Activated B cell treated with CpG ODN at 0.5 μM for 24 hours (primary cell): Measurements from ENCODE around the gene PPFIBP1. TPM values are rescaled to one million over a fixed set of nuclear protein-coding genes. Genes with fewer than 3 reads are reported as not detected.

Source experiments
- ATAC-seq: fragments of 200-7000 bp; cut with Tn5 transposase; one replicate; pipeline ENCODE4 v1.10.0; 2021; ENCODE audit warnings: low read depth, mild to moderate bottlenecking, moderate library complexity
- CTCF ChIA-PET: fragments of 350-600 bp; sonication (Branson Sonifier 250); formaldehyde crosslinking; loops from one replicate; lab custom pipeline; 2021; ENCODE audit warnings: antibody characterized with exemption; lab: Charles Lee
- POLR2A ChIA-PET: fragments of 350-600 bp; sonication (Branson Sonifier 250); formaldehyde crosslinking; loops from one replicate; lab custom pipeline; 2021; ENCODE audit warnings: antibody characterized with exemption; lab: Charles Lee
- DNase-seq: peaks from one replicate; pipeline ENCODE4 v3.0.0; 2022
- H3K27ac Mint-ChIP-seq: one replicate; pipeline ENCODE4 v1.8.0; 2020; ENCODE audit warnings: mixed read lengths
- H3K27me3 Mint-ChIP-seq: one replicate; pipeline ENCODE4 v1.8.0; 2021; ENCODE audit warnings: mixed read lengths
- H3K36me3 Mint-ChIP-seq: one replicate; pipeline ENCODE4 v1.8.0; 2021; ENCODE audit warnings: low read depth, mixed read lengths
- H3K4me1 Mint-ChIP-seq: one replicate; pipeline ENCODE4 v1.8.0; 2021; ENCODE audit warnings: mixed read lengths
- H3K4me3 Mint-ChIP-seq: one replicate; pipeline ENCODE4 v1.8.0; 2020; ENCODE audit warnings: mild to moderate bottlenecking, mixed read lengths
- H3K9me3 Mint-ChIP-seq: one replicate; pipeline ENCODE4 v1.8.0; 2020; ENCODE audit warnings: mixed read lengths
- intact Hi-C: fragments of 100-400 bp; cut with micrococcal nuclease; formaldehyde crosslinking; loops from one replicate; pipeline ENCODE4 v1.15.1; 2024
- total RNA-seq: library from RNA; stranded (reverse); gene quantifications from 2 replicates; pipeline ENCODE4 v1.2.3, GENCODE V29; 2022
- TF ChIP-seq, protein P1 (sequence below): fragments of 200-600 bp; IDR thresholded peaks from one replicate; pipeline ENCODE4 v1.8.0; 2022; ENCODE audit warnings: antibody characterized with exemption, mild to moderate bottlenecking

Gene PPFIBP1
- total RNA-seq, 1 donor from 2014 or later, result 8.1 TPM

DNA sequence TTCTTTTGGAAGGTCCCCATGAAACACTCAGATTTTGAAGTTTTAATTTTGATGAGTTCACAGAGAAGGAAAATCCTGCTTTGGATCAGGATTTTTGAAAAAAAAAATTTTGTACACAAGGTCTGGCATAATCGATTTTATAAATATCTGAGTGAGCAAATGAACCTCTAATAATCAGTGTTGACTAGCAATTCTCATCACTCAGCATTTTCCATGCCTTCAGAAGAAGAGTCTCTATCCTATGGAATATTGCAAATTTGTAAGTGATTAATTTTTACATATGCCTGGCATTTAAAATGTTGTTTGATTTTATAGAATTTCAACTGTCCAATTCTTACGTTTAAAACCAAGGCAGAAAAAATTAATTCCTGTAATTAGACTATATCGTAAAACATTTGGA lies 141.7 kb downstream of the PPFIBP1 start:
- no peak for DNase-seq
- Mint-ChIP-seq H3K36me3 (peaks cover 21% of the 10 kb centered on the region), H3K4me3 (no peak overlapping the region), H3K27ac (no peak overlapping the region), H3K27me3 (no peaks in the 10 kb centered on the region), H3K9me3 (no peaks in the 10 kb centered on the region), H3K4me1 (no peaks in the 10 kb centered on the region)
- TF ChIP-seq, protein P1, sequence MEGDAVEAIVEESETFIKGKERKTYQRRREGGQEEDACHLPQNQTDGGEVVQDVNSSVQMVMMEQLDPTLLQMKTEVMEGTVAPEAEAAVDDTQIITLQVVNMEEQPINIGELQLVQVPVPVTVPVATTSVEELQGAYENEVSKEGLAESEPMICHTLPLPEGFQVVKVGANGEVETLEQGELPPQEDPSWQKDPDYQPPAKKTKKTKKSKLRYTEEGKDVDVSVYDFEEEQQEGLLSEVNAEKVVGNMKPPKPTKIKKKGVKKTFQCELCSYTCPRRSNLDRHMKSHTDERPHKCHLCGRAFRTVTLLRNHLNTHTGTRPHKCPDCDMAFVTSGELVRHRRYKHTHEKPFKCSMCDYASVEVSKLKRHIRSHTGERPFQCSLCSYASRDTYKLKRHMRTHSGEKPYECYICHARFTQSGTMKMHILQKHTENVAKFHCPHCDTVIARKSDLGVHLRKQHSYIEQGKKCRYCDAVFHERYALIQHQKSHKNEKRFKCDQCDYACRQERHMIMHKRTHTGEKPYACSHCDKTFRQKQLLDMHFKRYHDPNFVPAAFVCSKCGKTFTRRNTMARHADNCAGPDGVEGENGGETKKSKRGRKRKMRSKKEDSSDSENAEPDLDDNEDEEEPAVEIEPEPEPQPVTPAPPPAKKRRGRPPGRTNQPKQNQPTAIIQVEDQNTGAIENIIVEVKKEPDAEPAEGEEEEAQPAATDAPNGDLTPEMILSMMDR, result no peak
- ChIA-PET CTCF (no interaction called here), POLR2A (no interaction called here)
- no peak for ATAC-seq
- intact Hi-C loops, result no loop called here

DNA sequence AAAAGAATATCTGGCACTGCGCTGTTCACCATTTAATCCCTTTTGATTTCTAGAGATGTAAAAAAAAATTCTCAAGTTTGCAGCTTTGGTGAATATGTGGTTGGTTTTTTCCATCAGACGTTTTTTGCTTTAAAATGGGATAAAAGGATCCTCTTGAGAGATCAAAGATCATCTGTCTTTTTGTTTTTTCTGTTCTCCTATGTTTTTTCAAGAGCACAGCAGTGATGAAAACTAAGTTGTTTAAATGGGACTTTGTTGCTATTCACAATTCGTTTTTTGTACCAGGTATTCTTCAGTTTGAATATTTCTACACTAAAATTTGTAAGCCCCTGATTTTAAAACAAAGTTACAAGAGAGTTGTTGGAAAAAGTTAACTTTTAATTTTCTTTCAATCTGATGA lies 142.5 kb downstream of the PPFIBP1 start:
- DNase-seq (no peak), ATAC-seq (no peak)
- Mint-ChIP-seq H3K4me3 (no peak overlapping the region), H3K36me3 (peaks cover 14% of the 10 kb centered on the region), H3K27ac (no peak overlapping the region), H3K4me1 (no peaks in the 10 kb centered on the region), H3K27me3 (no peaks in the 10 kb centered on the region), H3K9me3 (no peaks in the 10 kb centered on the region)
- ChIA-PET CTCF (no interaction called here), POLR2A (no interaction called here)
- TF ChIP-seq, protein P1, result no peak
- intact Hi-C loops, result no loop called here

DNA sequence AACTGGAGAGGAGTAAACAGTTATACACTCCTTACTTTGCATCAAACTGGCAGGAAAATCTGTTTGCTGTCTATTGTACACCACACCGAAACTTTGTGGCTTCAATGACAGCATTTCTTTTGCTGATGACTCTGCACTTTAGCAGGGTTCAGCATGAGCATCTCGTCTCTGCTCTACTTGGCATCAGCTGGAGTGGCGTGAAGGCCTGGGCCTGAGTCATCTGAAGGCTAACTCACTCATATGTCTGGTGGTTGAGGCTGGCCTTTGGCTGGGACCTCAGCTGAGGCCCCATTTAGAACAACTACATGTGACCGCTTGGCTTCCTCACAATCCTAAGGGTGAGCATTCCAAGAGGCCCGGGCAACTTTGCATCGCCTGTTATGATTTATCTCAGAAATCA lies 143.5 kb downstream of the PPFIBP1 start:
- CTCF ChIA-PET, result no interaction called here
- intact Hi-C loops, result no loop called here
- no peak overlapping the region for H3K27ac Mint-ChIP-seq
- H3K27me3 Mint-ChIP-seq, result no peaks in the 10 kb centered on the region
- no peak overlapping the region for H3K4me3 Mint-ChIP-seq
- TF ChIP-seq, protein P1, result no peak
- no peak for DNase-seq
- ATAC-seq, result no peak
- POLR2A ChIA-PET, result no interaction called here
- peaks cover 12% of the 10 kb centered on the region for H3K36me3 Mint-ChIP-seq
- no peaks in the 10 kb centered on the region for H3K4me1 Mint-ChIP-seq
- no peaks in the 10 kb centered on the region for H3K9me3 Mint-ChIP-seq

DNA sequence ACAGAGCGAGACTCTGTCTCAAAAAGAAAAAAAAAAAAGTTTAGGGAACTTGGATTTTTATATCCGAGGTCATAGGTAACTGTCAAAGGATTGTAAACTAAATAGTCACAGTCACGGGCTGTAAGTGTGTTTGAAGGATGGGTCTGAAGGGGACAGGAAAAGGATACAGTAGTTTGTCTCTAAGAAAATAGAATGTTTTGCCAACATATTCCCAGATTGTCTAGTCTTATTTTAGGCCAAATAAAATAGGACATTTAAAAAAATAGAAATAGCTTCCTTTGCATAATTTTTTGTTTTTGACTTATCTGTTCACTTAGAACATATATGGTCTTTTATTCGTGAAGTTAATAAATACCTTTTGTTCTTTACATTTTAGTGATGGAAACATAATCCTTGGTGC lies 148.0 kb downstream of the PPFIBP1 start:
- Mint-ChIP-seq H3K4me1 (no peaks in the 10 kb centered on the region), H3K9me3 (no peaks in the 10 kb centered on the region), H3K4me3 (no peak overlapping the region), H3K27me3 (no peaks in the 10 kb centered on the region), H3K36me3 (peaks cover 15% of the 10 kb centered on the region), H3K27ac (no peak overlapping the region)
- ChIA-PET CTCF (no interaction called here), POLR2A (no interaction called here)
- intact Hi-C loops, result no loop called here
- no peak for DNase-seq
- TF ChIP-seq, protein P1, result no peak
- no peak for ATAC-seq

DNA sequence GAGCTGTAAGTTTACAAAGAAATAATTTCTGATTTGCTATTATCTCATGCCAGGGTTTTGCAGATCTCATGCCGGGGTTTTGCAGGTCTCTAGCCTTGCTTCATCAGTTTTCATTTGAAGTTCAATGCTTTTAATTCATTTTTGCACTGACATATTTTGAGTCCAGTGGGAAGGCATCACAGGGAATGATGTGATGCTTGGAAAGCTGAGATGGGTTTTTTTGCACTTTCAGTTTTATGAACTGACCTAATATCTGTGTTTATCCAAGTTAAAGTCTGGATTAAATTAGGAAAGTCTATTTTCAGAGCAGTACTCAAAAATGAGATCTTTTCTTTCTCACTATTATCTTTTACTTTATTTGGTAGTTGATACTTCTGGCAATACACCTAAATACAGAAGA lies 148.6 kb downstream of the PPFIBP1 start:
- no peak for ATAC-seq
- H3K9me3 Mint-ChIP-seq, result no peaks in the 10 kb centered on the region
- POLR2A ChIA-PET, result no interaction called here
- no peak for DNase-seq
- CTCF ChIA-PET, result no interaction called here
- H3K27me3 Mint-ChIP-seq, result no peaks in the 10 kb centered on the region
- no peak overlapping the region for H3K27ac Mint-ChIP-seq
- intact Hi-C loops, result no loop called here
- H3K36me3 Mint-ChIP-seq, result peaks cover 15% of the 10 kb centered on the region
- no peak overlapping the region for H3K4me3 Mint-ChIP-seq
- no peaks in the 10 kb centered on the region for H3K4me1 Mint-ChIP-seq
- TF ChIP-seq, protein P1, result no peak
